Measurements from ENCODE around the gene TOP3B.

Gene TOP3B

GRCh38 chr22:21937821-21938070 lies 44.8 kb downstream of the TOP3B start:
- DNase-seq, result no peak
- H3K27ac ChIP-seq (ENCODE audit: insufficient read depth, low read length, poor library complexity, severe bottlenecking), result no peak overlapping the region
- H3K9me3 ChIP-seq (ENCODE audit: control insufficient read depth, low read length), result no peaks in the 10 kb centered on the region
- peaks cover 22% of the 10 kb centered on the region for H3K4me1 ChIP-seq (ENCODE audit: control insufficient read depth, insufficient read depth, low read length, poor library complexity, severe bottlenecking)
- no peaks in the 10 kb centered on the region for H3K27me3 ChIP-seq (replicated peaks; ENCODE audit: control insufficient read depth, insufficient read depth, low read length, poor library complexity, severe bottlenecking)
- peaks cover 9% of the 10 kb centered on the region for H3K36me3 ChIP-seq (ENCODE audit: control insufficient read depth, insufficient read depth, low read length)
- H3K4me3 ChIP-seq (ENCODE audit: insufficient read depth, low read depth, low read length, poor library complexity, severe bottlenecking), result no peak overlapping the region

- H3K27me3 ChIP-seq (replicated peaks; ENCODE audit: control insufficient read depth, insufficient read depth, low read length, poor library complexity, severe bottlenecking), result no peaks in the 10 kb centered on the region
- H3K9me3 ChIP-seq (ENCODE audit: control insufficient read depth, low read length), result no peaks in the 10 kb centered on the region
- H3K27ac ChIP-seq (ENCODE audit: insufficient read depth, low read length, poor library complexity, severe bottlenecking), result no peak overlapping the region
- H3K4me1 ChIP-seq (ENCODE audit: control insufficient read depth, insufficient read depth, low read length, poor library complexity, severe bottlenecking), result peaks cover 17% of the 10 kb centered on the region
- H3K36me3 ChIP-seq (ENCODE audit: control insufficient read depth, insufficient read depth, low read length), result peaks cover 14% of the 10 kb centered on the region
- no peak overlapping the region for H3K4me3 ChIP-seq (ENCODE audit: insufficient read depth, low read depth, low read length, poor library complexity, severe bottlenecking)
- no peak for DNase-seq
Measured at GRCh38 chr22:21937041-21937820, 45.4 kb downstream of the TOP3B start.

GRCh38 chr22:21936151-21936775 lies 46.3 kb downstream of the TOP3B start:
- Histone ChIP-seq H3K4me1 (ENCODE audit: control insufficient read depth, insufficient read depth, low read length, poor library complexity, severe bottlenecking) (peaks cover 9% of the 10 kb centered on the region), H3K27ac (ENCODE audit: insufficient read depth, low read length, poor library complexity, severe bottlenecking) (no peak overlapping the region), H3K4me3 (ENCODE audit: insufficient read depth, low read depth, low read length, poor library complexity, severe bottlenecking) (no peak overlapping the region), H3K36me3 (ENCODE audit: control insufficient read depth, insufficient read depth, low read length) (peaks cover 16% of the 10 kb centered on the region), H3K27me3 (replicated peaks; ENCODE audit: control insufficient read depth, insufficient read depth, low read length, poor library complexity, severe bottlenecking) (no peaks in the 10 kb centered on the region), H3K9me3 (ENCODE audit: control insufficient read depth, low read length) (no peaks in the 10 kb centered on the region)
- no peak for DNase-seq

GRCh38 chr22:21933910-21934309 lies 48.7 kb downstream of the TOP3B start:
- peaks cover 9% of the 10 kb centered on the region for H3K4me1 ChIP-seq (ENCODE audit: control insufficient read depth, insufficient read depth, low read length, poor library complexity, severe bottlenecking)
- no peaks in the 10 kb centered on the region for H3K9me3 ChIP-seq (ENCODE audit: control insufficient read depth, low read length)
- H3K27ac ChIP-seq (ENCODE audit: insufficient read depth, low read length, poor library complexity, severe bottlenecking), result no peak overlapping the region
- peaks cover 26% of the 10 kb centered on the region for H3K36me3 ChIP-seq (ENCODE audit: control insufficient read depth, insufficient read depth, low read length)
- no peak overlapping the region for H3K4me3 ChIP-seq (ENCODE audit: insufficient read depth, low read depth, low read length, poor library complexity, severe bottlenecking)
- DNase-seq, result no peak
- H3K27me3 ChIP-seq (replicated peaks; ENCODE audit: control insufficient read depth, insufficient read depth, low read length, poor library complexity, severe bottlenecking), result no peaks in the 10 kb centered on the region

GRCh38 chr22:21933413-21933812 lies 49.2 kb downstream of the TOP3B start:
- no peak for DNase-seq
- H3K36me3 ChIP-seq (ENCODE audit: control insufficient read depth, insufficient read depth, low read length), result peaks cover 26% of the 10 kb centered on the region

GRCh38 chr22:21932347-21932746 lies 50.2 kb downstream of the TOP3B start:
- Histone ChIP-seq H3K4me1 (ENCODE audit: control insufficient read depth, insufficient read depth, low read length, poor library complexity, severe bottlenecking) (no peaks in the 10 kb centered on the region), H3K36me3 (ENCODE audit: control insufficient read depth, insufficient read depth, low read length) (peaks cover 26% of the 10 kb centered on the region), H3K27me3 (replicated peaks; ENCODE audit: control insufficient read depth, insufficient read depth, low read length, poor library complexity, severe bottlenecking) (no peaks in the 10 kb centered on the region), H3K9me3 (ENCODE audit: control insufficient read depth, low read length) (no peaks in the 10 kb centered on the region), H3K27ac (ENCODE audit: insufficient read depth, low read length, poor library complexity, severe bottlenecking) (no peak overlapping the region), H3K4me3 (ENCODE audit: insufficient read depth, low read depth, low read length, poor library complexity, severe bottlenecking) (no peak overlapping the region)
- DNase-seq, result no peak

More at GRCh38 chr22:21933413-21933812, 49.2 kb downstream of the TOP3B start:
- Histone ChIP-seq H3K9me3 (ENCODE audit: control insufficient read depth, low read length) (no peaks in the 10 kb centered on the region), H3K27ac (ENCODE audit: insufficient read depth, low read length, poor library complexity, severe bottlenecking) (no peak overlapping the region), H3K4me1 (ENCODE audit: control insufficient read depth, insufficient read depth, low read length, poor library complexity, severe bottlenecking) (peaks cover 6% of the 10 kb centered on the region), H3K4me3 (ENCODE audit: insufficient read depth, low read depth, low read length, poor library complexity, severe bottlenecking) (no peak overlapping the region), H3K27me3 (replicated peaks; ENCODE audit: control insufficient read depth, insufficient read depth, low read length, poor library complexity, severe bottlenecking) (no peaks in the 10 kb centered on the region)

- Histone ChIP-seq H3K4me3 (ENCODE audit: insufficient read depth, low read depth, low read length, poor library complexity, severe bottlenecking) (no peak overlapping the region), H3K27ac (ENCODE audit: insufficient read depth, low read length, poor library complexity, severe bottlenecking) (no peak overlapping the region), H3K36me3 (ENCODE audit: control insufficient read depth, insufficient read depth, low read length) (peaks cover 26% of the 10 kb centered on the region), H3K4me1 (ENCODE audit: control insufficient read depth, insufficient read depth, low read length, poor library complexity, severe bottlenecking) (no peaks in the 10 kb centered on the region), H3K27me3 (replicated peaks; ENCODE audit: control insufficient read depth, insufficient read depth, low read length, poor library complexity, severe bottlenecking) (no peaks in the 10 kb centered on the region), H3K9me3 (ENCODE audit: control insufficient read depth, low read length) (no peaks in the 10 kb centered on the region)
- DNase-seq, result no peak
Measured at GRCh38 chr22:21931056-21931455, 51.5 kb downstream of the TOP3B start.

- Histone ChIP-seq H3K27me3 (replicated peaks; ENCODE audit: control insufficient read depth, insufficient read depth, low read length, poor library complexity, severe bottlenecking) (no peaks in the 10 kb centered on the region), H3K4me3 (ENCODE audit: insufficient read depth, low read depth, low read length, poor library complexity, severe bottlenecking) (no peak overlapping the region), H3K9me3 (ENCODE audit: control insufficient read depth, low read length) (no peaks in the 10 kb centered on the region), H3K4me1 (ENCODE audit: control insufficient read depth, insufficient read depth, low read length, poor library complexity, severe bottlenecking) (no peaks in the 10 kb centered on the region), H3K27ac (ENCODE audit: insufficient read depth, low read length, poor library complexity, severe bottlenecking) (no peak overlapping the region), H3K36me3 (ENCODE audit: control insufficient read depth, insufficient read depth, low read length) (peaks cover 26% of the 10 kb centered on the region)
- no peak for DNase-seq
Measured at GRCh38 chr22:21929253-21929652, 53.3 kb downstream of the TOP3B start.

- Histone ChIP-seq H3K36me3 (ENCODE audit: control insufficient read depth, insufficient read depth, low read length) (peaks cover 21% of the 10 kb centered on the region), H3K27me3 (replicated peaks; ENCODE audit: control insufficient read depth, insufficient read depth, low read length, poor library complexity, severe bottlenecking) (no peaks in the 10 kb centered on the region), H3K9me3 (ENCODE audit: control insufficient read depth, low read length) (no peaks in the 10 kb centered on the region), H3K4me1 (ENCODE audit: control insufficient read depth, insufficient read depth, low read length, poor library complexity, severe bottlenecking) (no peaks in the 10 kb centered on the region), H3K4me3 (ENCODE audit: insufficient read depth, low read depth, low read length, poor library complexity, severe bottlenecking) (no peak overlapping the region), H3K27ac (ENCODE audit: insufficient read depth, low read length, poor library complexity, severe bottlenecking) (no peak overlapping the region)
- DNase-seq, result no peak
Measured at GRCh38 chr22:21928048-21928447, 54.5 kb downstream of the TOP3B start.

- Histone ChIP-seq H3K27me3 (replicated peaks; ENCODE audit: control insufficient read depth, insufficient read depth, low read length, poor library complexity, severe bottlenecking) (no peaks in the 10 kb centered on the region), H3K4me1 (ENCODE audit: control insufficient read depth, insufficient read depth, low read length, poor library complexity, severe bottlenecking) (no peaks in the 10 kb centered on the region), H3K9me3 (ENCODE audit: control insufficient read depth, low read length) (no peaks in the 10 kb centered on the region), H3K4me3 (ENCODE audit: insufficient read depth, low read depth, low read length, poor library complexity, severe bottlenecking) (no peak overlapping the region), H3K36me3 (ENCODE audit: control insufficient read depth, insufficient read depth, low read length) (peaks cover 13% of the 10 kb centered on the region), H3K27ac (ENCODE audit: insufficient read depth, low read length, poor library complexity, severe bottlenecking) (no peak overlapping the region)
- DNase-seq, result no peak
Measured at GRCh38 chr22:21927174-21927823, 55.3 kb downstream of the TOP3B start.

Data from effector memory CD4-positive, alpha-beta T cell (primary cell).